Immature natural killer cell (primary cell): ENCODE results near the gene OR13D1. TPM values are rescaled to one million over a fixed set of nuclear protein-coding genes. Genes with fewer than 3 reads are reported as not detected.
"Not testable (repeated sequence)": the region's sequence is repeated elsewhere in the genome, so short reads cannot be mapped to it uniquely, and the experiment has no call there.

Experiments
- DNase-seq, 3 donors: peaks; one replicate each; pipeline ENCODE4 v3.0.0; 2022; ENCODE audit warnings: mixed read lengths in 1 of 3
- H3K27ac Mint-ChIP-seq, 6 donors: one replicate each; pipeline ENCODE4 v1.8.0; 2020; ENCODE audit warnings: mixed read lengths in 6 of 6, mild to moderate bottlenecking in 5 of 6, inconsistent platforms in 4 of 6, moderate library complexity in 3 of 6
- H3K27me3 Mint-ChIP-seq, 3 donors: one replicate each; pipeline ENCODE4 v1.8.0; 2020 to 2021; ENCODE audit warnings: low read depth in 3 of 3, mild to moderate bottlenecking in 3 of 3, mixed read lengths in 3 of 3, moderate library complexity in 3 of 3, inconsistent platforms in 1 of 3
- H3K36me3 Mint-ChIP-seq, 3 donors: one replicate each; pipeline ENCODE4 v1.8.0; 2020; ENCODE audit warnings: mixed read lengths in 3 of 3, inconsistent platforms in 2 of 3, mild to moderate bottlenecking in 2 of 3
- H3K4me1 Mint-ChIP-seq, 2 donors: one replicate each; pipeline ENCODE4 v1.8.0; 2020; ENCODE audit warnings: inconsistent platforms in 2 of 2, mild to moderate bottlenecking in 2 of 2, mixed read lengths in 2 of 2, moderate library complexity in 1 of 2
- H3K4me3 Mint-ChIP-seq, 5 donors: one replicate each; pipeline ENCODE4 v1.8.0; 2020; ENCODE audit warnings: mild to moderate bottlenecking in 5 of 5, mixed read lengths in 5 of 5, inconsistent platforms in 3 of 5, moderate library complexity in 3 of 5
- H3K9me3 Mint-ChIP-seq, 6 donors: one replicate each; pipeline ENCODE4 v1.8.0; 2020; ENCODE audit warnings: mild to moderate bottlenecking in 6 of 6, mixed read lengths in 6 of 6, inconsistent platforms in 4 of 6, moderate library complexity in 3 of 6
- polyA plus RNA-seq, 3 donors: library from polyadenylated mRNA; unstranded; fragments of 300-500 nt; fragmentation: Illumina TruSeq; gene quantifications; one replicate each; pipeline ENCODE4 v1.2.3, GENCODE V29; 2021

Gene OR13D1, protein sequence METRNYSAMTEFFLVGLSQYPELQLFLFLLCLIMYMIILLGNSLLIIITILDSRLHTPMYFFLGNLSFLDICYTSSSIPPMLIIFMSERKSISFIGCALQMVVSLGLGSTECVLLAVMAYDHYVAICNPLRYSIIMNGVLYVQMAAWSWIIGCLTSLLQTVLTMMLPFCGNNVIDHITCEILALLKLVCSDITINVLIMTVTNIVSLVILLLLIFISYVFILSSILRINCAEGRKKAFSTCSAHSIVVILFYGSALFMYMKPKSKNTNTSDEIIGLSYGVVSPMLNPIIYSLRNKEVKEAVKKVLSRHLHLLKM
- not detected for polyA plus RNA-seq

DNA sequence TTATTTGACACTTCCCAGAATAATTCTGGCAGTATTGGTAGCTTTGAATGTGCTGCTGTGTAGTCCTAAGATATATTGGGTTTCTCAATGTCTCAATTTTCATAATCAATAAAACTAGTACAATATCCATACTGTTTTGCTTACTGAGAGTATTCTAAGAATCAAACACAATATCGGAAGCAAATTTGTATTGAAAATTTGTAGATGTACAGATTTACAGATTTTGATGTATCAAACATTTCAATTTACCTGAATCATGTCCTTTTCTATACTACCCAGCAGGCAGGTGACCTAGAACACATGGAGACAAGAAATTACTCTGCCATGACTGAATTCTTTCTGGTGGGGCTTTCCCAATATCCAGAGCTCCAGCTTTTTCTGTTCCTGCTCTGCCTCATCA lies at the start of gene OR13D1:
Gene OR13D1, plus strand, starts transcription at position 301 of the 400 bp plus-strand sequence. Its CDS starts 0 bp downstream, at position 301.
- Mint-ChIP-seq H3K4me3 (no peak within 1 kb of the TSS), H3K27ac (no peak within 1 kb of the TSS), H3K9me3 (peaks cover 0 to 3% (median 0%) of the 10 kb centered on the region in 6 donors), H3K4me1 (no peaks in the 10 kb centered on the region), H3K27me3 (no peaks in the 10 kb centered on the region), H3K36me3 (no peaks in the 10 kb centered on the region)
- no peak for DNase-seq

DNA sequence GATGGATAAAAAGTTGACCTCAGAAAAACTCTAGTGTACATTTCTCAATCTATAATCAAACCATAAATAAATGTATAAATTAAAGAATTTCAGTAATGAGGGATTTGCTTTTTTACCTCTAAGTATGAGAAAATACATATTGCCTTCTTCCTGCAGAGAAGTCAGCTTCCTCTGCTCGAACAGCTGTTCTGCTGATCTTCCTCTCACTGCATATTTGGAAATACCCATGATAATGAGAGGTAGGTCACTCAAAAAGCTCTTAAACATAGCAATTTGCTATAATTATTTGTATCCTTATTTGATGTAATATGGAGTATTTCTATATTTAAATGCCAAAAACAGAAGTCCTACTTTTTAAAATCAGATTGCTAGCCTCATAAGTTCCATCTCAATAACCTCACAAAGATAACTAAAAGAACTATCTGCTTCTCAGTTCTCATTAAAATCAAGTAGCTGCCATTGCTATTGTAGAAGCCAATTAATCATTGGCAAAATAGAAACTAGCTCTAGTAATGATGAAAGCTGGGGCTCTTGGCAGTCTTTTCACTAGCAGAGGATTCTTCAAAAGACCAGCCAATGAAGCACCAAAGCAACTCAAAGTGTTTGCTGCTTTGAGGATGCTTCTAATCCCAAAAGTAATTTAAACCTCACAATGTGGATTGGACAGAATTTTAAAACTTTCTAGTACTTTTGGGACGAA lies 35.7 kb upstream of the OR13D1 start:
- H3K4me1 Mint-ChIP-seq: no peaks in the 10 kb centered on the region
- H3K4me3 Mint-ChIP-seq: no peak overlapping the region
- no peaks in the 10 kb centered on the region for H3K36me3 Mint-ChIP-seq
- DNase-seq: no peak
- peaks cover 0 to 8% (median 3%) of the 10 kb centered on the region in 6 donors for H3K9me3 Mint-ChIP-seq
- peaks cover 1 to 2% (median 2%) of the 10 kb centered on the region in 3 donors for H3K27me3 Mint-ChIP-seq
- H3K27ac Mint-ChIP-seq: no peak overlapping the region

DNA sequence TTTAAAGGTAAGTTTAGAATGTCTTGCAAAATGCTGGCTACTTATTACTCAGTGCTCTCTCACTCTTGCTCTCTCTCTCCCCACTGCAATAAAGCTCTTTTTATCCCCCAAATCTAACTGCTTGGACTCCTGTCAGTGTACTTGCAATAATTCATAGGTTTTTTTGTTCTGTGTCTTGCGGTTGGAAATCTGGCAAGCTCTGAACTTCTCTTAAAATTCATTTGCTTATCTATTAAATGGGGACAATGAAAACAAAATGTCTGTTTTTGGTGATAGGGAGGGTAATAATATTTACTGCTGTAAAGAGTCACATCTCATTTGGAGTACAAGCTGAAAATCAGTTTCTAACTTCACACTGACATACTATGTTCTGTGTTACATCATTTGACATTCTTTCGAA lies 18.7 kb upstream of the OR13D1 start:
- Mint-ChIP-seq H3K27ac (no peak overlapping the region), H3K4me1 (no peaks in the 10 kb centered on the region), H3K4me3 (no peak overlapping the region), H3K36me3 (no peaks in the 10 kb centered on the region), H3K9me3 (peaks cover 0 to 3% (median 0%) of the 10 kb centered on the region in 6 donors), H3K27me3 (peaks cover 0 to 6% (median 0%) of the 10 kb centered on the region in 3 donors)
- no peak for DNase-seq

DNA sequence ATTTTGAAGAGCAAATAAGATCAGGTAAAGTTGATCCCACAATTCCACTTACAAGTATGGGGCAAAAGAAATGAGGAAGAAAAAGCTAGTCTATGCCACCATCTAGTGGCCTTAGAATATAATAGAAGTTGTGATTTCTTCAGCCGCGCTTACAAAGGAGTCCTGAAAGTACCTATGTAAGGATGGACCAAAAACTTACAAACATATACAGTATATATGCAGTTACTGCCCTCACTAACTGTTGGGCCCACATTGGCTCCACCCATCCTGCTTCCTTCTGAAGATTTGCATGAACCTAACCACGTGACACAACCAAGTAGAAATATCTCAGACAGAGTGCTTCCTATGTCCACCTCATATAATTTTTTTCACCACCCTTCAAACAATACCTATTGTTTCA lies 11.7 kb upstream of the OR13D1 start:
- Mint-ChIP-seq H3K9me3 (no peaks in the 10 kb centered on the region), H3K4me1 (peaks cover 1 to 6% of the 10 kb centered on the region in 2 donors), H3K4me3 (no peak overlapping the region), H3K27ac (no peak overlapping the region), H3K36me3 (no peaks in the 10 kb centered on the region), H3K27me3 (peaks cover 0 to 2% (median 2%) of the 10 kb centered on the region in 3 donors)
- peak in 1 of 3 donors; percentile 1 for DNase-seq

DNA sequence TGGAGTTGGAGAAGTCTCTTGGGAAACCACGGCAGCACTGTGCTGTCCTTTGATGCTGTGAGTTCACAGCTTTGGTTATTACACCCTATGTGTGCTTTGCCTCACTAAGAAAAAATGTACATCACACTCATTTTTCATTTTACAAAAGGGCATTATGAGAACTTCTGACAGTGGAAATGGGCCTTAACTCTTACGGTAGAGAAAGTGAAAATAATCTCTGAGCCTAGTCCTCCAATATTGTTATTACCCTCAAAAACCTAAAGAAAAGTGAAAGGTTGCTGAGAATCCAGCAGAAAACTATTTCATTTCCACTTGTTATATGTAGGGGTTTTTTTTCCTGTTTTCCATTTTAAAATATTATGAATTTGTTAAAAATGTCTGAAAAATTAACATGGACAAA lies 8.2 kb upstream of the OR13D1 start:
- DNase-seq: no peak
- H3K4me1 Mint-ChIP-seq: peaks cover 1 to 6% of the 10 kb centered on the region in 2 donors
- H3K27me3 Mint-ChIP-seq: peaks cover 0 to under 1% (median 0%) of the 10 kb centered on the region in 3 donors
- no peak overlapping the region for H3K4me3 Mint-ChIP-seq
- H3K9me3 Mint-ChIP-seq: no peaks in the 10 kb centered on the region
- H3K36me3 Mint-ChIP-seq: no peaks in the 10 kb centered on the region
- no peak overlapping the region for H3K27ac Mint-ChIP-seq

DNA sequence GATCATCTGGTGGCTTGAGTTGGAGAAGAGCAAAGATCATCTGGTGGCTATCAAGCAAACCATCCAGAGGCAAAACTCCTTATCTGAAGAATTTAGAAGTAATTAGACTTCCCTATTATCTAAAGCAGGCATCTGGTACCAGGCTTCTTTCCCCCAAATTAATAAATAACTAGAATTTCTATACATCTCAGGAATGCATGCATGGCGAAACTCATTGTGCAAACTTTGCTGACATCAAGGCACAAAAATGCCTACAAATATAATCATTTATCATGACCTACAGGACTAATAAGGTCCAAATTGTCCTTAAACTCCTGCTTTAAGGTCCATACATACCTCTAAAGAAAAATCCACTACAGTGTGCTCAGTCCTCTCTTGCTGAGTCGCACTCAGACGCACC lies 6.0 kb downstream of the OR13D1 start:
- H3K9me3 Mint-ChIP-seq: peaks cover 0 to 3% (median 1%) of the 10 kb centered on the region in 6 donors
- no peaks in the 10 kb centered on the region for H3K27me3 Mint-ChIP-seq
- DNase-seq: no peak
- H3K4me3 Mint-ChIP-seq: no peak overlapping the region
- H3K36me3 Mint-ChIP-seq: no peaks in the 10 kb centered on the region
- no peak overlapping the region for H3K27ac Mint-ChIP-seq
- no peaks in the 10 kb centered on the region for H3K4me1 Mint-ChIP-seq

DNA sequence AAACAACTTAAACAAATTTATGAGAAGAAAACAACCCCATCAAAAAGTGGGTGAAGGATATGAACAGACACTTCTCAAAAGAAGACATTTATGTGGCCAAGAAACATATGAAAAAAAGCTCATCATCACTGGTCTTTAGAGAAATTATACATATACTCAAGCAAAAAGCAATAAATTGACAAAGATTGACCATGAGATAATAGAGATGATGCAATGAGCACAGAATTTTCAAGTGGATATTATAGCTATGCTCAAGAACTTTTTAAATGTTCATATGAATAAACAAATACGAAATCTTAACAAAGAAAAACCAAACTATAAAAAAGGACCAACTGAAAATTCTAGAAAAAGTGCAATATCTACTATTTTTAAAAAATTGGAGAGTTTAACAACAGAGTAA lies 14.4 kb downstream of the OR13D1 start:
- H3K36me3 Mint-ChIP-seq, H3K27me3 Mint-ChIP-seq, DNase-seq, H3K4me3 Mint-ChIP-seq, H3K4me1 Mint-ChIP-seq, H3K27ac Mint-ChIP-seq: not testable (repeated sequence)
- H3K9me3 Mint-ChIP-seq: peaks cover 6 to 12% (median 8%) of the 10 kb centered on the region in 6 donors

DNA sequence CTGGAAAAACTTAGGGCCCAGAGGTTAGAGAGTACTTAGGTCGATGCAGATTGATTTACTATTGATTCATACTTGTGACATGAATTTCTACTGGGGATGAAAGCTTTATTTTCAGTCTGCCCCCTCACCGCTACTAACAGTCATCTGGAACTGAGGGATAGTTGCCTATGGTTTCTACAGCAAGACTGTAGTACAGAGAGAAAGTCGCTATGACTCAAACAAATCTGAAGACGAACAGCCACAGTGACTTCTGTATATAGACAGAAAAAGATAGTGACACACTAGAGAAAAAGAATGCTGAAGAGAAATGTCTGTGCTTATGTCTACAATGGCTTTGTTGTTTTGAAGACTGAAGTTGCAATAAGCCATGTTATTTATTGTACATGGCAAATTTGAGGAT lies 17.3 kb downstream of the OR13D1 start:
- Mint-ChIP-seq H3K36me3 (no peaks in the 10 kb centered on the region), H3K9me3 (peaks cover 0 to 7% (median 6%) of the 10 kb centered on the region in 6 donors), H3K4me1 (no peaks in the 10 kb centered on the region), H3K27me3 (peaks cover 2 to 5% (median 5%) of the 10 kb centered on the region in 3 donors), H3K27ac (no peak overlapping the region), H3K4me3 (no peak overlapping the region)
- no peak for DNase-seq

DNA sequence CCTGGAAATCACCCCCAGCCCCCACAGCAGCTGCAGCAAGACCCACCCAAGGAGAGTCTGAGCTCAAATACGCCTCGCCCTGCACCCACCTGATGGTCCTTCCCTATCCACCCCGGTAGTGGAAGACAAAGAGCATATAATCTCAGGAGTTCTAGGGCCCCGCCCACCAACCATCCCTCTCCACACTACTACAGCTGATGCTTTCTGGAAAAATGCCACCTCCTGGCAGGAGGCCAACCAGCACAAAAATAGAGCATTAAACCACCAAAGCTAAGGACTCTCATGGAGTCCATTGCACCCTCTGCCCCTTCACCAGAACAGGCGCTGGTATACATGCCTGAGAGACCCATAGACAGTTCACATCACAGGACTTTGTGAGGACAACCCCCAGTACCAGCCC lies 30.7 kb downstream of the OR13D1 start:
- Mint-ChIP-seq H3K4me3 (no peak overlapping the region), H3K27ac (no peak overlapping the region), H3K4me1 (no peaks in the 10 kb centered on the region), H3K36me3 (no peaks in the 10 kb centered on the region), H3K27me3 (peaks cover 0 to 8% (median 2%) of the 10 kb centered on the region in 3 donors), H3K9me3 (no peaks in the 10 kb centered on the region)
- no peak for DNase-seq

DNA sequence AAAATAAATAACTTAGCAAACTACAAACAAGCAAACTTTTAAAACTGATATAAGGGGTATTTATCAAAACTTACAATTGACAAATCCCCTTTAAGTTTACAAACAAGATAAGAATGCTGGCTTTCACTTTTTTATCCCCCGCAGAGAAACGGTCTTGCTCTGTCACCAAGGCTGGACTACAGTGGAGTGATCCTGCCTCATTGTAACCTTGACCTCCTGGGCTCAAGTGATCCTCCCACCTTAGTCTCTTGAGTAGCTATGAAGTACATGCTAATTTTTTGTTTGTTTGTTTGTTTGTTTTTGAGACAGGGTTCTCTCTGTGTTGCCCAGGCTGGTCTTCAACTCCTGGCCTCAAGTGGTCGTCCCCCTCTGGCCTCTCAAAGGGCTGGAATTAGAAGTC lies 44.1 kb downstream of the OR13D1 start:
- DNase-seq: no peak
- Mint-ChIP-seq H3K9me3 (peaks cover 0 to 2% (median 0%) of the 10 kb centered on the region in 6 donors), H3K36me3 (no peaks in the 10 kb centered on the region), H3K4me3 (no peak overlapping the region), H3K4me1 (peaks cover 0 to 2% of the 10 kb centered on the region in 2 donors), H3K27me3 (peaks cover 0 to 3% (median 0%) of the 10 kb centered on the region in 3 donors), H3K27ac (no peak overlapping the region)

DNA sequence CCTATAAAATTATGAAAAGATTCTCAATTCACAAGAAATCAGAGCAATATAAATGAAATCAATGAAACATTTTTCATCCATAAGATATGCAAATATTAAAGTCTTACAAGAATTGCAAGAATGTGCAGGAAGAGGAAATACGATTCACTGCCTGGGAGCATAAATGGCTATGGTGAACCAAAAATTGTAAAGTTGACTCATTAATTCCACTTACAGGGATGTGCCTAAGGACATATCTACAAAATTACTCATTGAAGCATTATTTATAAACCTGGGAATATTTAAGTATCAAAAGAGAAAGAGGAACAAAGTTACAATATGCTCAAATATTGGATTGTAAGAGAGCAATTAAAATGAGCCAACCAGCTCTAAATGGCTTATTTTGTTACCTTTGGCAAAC lies 46.3 kb downstream of the OR13D1 start:
- Mint-ChIP-seq H3K4me1 (peaks cover 0 to 2% of the 10 kb centered on the region in 2 donors), H3K4me3 (no peak overlapping the region), H3K27ac (no peak overlapping the region), H3K27me3 (peaks cover 0 to 2% (median 0%) of the 10 kb centered on the region in 3 donors), H3K36me3 (no peaks in the 10 kb centered on the region), H3K9me3 (peaks cover 0 to 2% (median 0%) of the 10 kb centered on the region in 6 donors)
- no peak for DNase-seq

DNA sequence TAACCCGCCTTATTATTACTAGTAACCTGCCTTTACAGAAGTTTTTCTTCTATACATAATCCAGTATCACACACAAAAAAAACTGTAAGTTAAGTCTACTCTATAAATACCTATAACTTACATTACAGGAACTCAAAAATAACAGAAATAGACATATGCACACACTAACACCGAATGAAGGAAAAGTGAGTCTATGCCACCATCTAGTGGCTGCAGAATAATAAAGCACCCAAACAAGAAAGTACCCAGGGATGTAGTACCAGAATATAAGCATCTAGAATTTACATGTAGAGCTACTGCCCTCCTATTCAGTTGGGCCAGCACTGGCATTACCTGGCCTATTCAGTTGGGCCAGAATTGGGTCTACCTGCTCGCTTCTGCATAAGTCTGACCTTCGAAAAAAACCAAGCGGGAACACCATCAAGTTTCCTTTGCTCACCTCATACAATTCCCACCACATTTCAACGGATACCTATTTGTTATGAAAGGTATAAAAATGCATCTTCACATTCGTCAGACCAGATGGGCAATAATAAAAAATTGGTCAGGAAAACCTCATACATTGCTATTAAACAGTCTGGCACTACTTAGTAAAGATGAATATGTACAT lies 49.2 kb downstream of the OR13D1 start:
- Mint-ChIP-seq H3K4me1 (peaks cover 12 to 16% of the 10 kb centered on the region in 2 donors), H3K9me3 (peaks cover 0 to 1% (median 0%) of the 10 kb centered on the region in 6 donors), H3K27me3 (peaks cover 0 to 7% (median 3%) of the 10 kb centered on the region in 3 donors), H3K4me3 (no peak overlapping the region), H3K36me3 (no peaks in the 10 kb centered on the region), H3K27ac (no peak overlapping the region)
- peak; percentile 50 to 66 (median 53) for DNase-seq
